COLO668 (cell line): ENCODE measurements around the gene PAPOLB.

ENCODE experiments used
- DNase-seq: peaks from one replicate; lab custom pipeline; 2025; ENCODE audit not compliant: unreplicated experiment; lab: John Stamatoyannopoulos, UW

The PAPOLB gene

DNA sequence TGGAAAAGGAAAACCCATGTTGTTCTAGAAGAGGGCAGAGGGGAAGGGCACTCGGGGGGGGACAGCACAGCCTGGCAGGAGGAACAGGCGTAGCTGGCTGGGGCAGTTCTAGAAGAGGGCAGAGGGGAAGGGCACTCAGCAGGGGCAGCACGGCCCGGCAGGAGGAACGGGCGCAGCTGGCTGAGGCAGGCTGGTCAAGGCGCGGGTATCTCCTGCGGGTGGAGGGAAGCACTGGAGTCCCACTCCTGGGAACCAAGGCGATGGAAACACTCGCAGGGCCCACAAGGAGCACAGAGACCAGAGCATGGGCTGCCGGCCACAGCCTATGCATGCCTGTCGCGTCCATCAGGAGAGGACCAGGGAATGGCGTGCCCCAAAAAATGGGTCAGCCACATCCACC lies 36.7 kb downstream of the PAPOLB start:
- no peak for DNase-seq

DNA sequence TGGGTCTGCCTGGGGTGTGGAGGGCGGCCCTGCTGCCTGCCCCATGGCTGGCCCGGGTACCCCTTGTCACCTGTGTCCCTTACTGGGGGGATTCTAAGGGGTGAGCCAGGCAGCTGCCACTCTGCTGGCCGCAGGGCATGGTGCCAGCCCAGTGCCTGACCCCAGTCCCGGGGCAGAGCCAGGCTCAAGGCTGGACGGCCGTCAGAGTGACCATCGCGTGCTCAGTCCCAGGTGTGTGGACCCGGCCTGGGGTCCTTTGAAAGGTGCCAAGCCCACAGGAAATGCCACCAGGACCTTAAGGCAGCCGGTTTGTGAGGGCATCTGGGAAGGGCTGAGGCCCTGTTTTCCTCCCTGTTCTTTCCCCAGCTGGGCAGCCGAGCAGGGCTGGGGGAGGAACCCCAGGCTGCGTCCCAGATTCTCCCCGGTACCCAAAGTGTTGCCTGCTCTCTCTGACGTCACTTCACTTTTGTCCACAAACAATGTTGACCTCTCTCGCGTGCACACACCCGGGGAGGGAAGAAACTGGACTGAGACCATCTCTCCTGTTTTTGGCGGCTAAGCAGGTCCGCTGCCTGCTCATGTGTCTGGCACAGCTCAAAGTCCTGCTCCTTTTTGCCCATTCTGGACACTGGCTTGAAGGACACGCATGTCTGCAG lies 37.6 kb downstream of the PAPOLB start:
- no peak for DNase-seq

DNA sequence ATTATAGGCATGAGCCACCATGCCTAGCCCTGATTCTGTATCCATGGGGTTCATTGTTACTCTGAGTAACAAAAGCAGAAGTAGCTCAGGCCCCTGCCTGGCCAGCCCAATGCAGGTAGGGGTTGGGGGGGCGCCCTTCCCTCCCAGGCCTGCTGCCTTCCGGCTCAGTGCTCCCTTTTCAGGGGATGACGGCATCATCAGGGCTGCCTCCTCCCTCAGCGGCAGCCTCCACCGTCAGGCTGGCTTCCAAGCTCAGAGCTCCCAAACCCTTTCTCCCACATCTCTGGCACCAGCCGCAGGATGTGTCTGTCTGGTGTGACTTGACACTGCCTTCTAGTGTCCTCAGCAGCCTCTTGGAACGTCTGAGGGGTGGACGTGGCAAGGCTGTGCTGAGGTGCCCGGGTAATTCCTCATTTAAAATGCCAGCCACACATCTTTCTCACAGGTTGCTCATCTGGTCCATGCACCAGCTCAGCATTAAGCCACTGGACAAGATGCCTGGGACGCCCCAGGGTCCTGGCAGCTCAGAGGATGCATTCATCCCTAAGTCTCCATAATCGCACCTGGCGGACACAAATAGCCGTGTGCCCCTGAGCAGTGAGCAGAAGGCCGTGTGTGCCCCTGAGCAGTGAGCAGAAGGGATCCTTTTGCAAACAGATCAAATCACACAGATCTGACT lies 38.2 kb downstream of the PAPOLB start:
- DNase-seq = no peak

DNA sequence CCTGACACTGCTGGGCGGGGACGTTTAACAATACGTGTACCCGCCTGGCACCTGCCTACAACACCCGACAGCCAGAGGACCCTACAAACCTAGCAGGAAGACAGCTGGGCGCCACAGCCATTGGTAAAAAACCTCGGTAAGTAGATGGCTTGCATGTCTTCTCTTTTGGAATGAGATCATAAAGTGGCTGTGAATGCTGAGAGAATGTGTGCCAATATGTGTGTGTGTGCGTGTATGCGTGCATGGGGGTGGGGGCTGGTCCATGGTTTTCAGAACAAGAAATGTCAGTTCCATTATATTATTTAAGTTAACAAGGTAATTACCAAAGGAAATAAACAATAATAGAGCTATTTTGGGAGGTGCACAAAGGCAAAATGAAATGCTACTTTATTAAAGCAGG lies 39.2 kb downstream of the PAPOLB start:
- no peak for DNase-seq

DNA sequence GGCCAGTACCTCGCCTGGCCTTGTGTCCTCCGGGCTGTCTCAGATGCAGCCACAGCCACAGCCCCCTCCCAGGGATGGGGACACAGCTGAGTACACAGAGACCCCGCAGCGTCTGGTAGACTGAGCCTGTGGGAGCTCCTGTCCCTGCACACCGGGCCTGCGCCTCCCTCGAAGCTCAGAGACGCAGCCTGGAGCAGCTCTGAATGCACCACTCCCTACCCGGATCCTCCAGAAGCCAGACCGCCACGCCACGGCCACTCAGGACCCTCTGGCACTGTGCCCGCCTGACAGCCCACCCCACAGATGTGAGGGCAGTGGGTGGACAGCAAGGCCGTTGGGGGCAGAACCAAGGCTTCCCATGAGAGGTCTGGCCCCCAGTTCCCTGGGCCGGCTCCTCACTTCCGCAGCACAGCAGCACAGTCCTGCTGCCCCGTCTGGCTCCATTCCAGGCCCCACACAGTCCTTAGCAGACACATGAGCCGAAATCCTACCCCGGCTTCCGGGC lies 40.8 kb downstream of the PAPOLB start:
- DNase-seq = no peak

DNA sequence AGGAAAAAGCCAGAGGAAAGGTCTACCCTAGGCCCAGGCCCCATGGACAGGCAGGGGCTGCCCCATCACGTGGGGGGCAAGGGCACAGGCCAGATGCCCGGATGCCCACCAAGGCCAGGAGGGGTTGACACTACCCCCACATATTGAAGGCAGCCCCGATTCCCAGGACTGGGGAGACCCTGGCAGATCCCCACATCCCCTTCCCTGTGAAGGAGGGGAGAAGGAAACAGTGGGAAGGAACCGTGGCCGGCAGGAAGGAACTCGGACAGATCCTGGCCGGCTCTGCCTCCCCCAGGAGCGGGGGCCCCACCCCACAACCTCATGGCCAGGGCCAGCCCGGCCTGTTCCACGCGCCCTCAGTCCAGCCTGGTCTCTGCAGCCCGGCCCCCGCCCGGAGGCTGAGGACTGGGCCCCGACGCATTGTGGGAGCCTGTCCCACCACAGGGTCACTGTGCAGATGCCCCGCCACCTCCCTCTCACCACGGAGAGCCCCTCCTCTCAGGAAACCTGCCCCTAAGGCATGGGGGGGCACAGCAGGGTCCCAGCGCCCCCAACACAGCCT lies 41.3 kb downstream of the PAPOLB start:
- DNase-seq = no peak

DNA sequence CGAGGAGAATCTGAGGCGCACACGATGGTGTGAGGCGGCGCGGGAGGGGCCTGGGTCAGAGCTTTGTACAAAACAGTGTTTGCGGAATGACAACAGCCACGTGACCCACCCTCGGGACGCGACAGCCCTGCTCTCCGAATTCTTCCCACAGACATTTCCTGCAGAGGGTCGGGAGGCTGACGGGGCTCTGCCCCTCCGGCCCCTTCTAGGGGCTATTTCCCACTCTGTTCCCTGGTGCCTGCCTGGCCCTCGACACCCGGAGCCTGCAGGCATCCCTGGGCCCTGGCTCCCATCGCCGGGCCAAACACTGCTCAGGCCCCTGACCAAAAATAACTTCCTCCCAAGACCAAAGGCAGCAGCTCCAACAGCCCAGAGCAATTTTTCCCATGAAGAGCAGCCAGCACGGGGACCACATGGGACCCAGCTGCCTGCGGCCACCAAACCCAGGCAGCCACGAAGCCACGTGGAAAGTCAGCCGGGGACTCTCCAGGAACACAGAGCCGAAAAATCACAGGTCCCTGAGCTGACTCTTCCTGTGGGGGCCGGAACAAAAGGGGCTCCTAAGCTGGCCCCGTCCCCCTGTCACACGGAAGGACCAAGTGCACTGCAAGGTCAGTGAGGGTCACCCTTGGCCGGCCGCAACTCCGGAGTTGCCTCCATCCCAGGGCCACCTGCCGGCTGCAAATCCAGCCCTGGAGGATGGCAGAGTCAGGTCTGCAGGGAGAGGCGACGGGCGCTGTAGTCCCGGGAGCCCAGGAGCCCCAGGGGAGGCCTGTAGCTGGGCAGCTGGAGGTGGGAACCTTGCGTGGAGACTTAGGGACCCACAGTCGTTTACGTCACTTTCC lies 42.0 kb downstream of the PAPOLB start:
- no peak for DNase-seq

DNA sequence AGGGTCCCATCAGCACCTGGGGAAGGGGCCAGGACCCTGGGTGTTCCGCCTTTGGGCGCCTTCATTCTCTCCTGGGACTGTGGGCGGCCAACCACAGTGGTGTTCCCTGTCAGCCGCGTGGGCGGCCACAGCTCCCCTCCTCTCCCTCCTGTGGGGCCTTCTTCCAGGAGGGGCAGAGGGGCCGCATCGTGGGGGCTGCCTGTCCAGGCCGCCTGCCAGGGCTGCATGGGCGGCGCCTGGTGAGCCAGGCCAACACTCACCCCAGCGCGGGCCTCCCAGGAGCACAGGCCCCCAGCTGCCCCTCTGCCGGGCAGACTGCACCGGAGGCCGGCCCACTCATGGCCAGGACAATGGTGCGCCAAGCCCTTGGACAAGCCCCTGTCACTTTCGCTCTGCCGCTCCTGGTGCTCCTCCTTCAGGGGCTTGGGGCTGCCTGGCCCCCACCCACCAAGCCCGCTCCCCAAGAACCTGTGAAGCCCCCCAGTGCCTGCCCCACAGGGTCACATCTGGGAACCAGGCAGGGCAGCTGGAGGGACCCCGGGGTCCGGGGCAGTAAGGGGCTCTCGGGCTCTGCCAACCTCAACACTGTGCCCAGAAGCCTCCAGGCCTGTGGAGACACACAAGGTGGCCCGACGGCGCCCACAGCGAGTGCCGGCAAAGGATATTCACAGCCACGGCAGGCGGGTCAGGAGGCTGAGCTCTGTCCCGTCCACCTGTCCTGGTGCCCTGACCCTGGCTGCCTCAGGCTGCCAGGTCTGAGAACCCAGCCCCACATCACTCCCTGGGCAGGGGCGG lies 43.6 kb downstream of the PAPOLB start:
- no peak for DNase-seq

DNA sequence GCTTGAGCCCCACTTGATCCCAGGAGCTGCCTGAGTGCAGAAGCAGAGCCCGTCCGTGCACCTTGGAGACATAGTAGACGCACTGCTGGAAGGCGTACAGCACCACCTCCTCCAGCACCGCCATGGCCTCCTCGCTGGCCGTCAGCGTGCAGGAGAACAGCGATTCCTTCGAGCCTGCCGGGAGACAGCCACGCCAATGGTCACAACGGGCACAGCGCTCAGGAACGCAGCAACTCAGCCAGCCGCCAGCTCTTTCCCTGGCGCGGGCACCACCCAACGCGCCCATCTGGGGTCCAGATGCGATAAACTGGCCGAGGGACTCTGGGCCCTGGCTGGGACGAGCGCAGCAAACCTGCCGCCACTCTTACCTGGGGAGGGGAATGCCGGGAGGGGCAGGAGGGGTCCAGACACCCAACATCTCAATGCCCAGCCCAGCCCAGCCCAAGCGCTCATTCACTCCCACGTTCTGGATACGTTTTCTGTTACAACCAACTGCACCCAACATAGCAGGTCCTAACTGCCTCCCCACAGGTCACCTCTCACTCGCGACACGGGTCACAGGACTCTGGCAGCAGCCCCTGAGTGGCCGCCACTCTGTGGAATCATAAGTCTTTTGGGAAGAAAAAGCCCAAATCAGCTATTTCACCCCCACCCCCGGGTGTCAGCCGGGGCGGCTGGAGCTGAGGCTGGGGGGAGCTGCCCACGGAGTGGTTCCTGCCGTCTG lies 44.5 kb downstream of the PAPOLB start:
- no peak for DNase-seq

DNA sequence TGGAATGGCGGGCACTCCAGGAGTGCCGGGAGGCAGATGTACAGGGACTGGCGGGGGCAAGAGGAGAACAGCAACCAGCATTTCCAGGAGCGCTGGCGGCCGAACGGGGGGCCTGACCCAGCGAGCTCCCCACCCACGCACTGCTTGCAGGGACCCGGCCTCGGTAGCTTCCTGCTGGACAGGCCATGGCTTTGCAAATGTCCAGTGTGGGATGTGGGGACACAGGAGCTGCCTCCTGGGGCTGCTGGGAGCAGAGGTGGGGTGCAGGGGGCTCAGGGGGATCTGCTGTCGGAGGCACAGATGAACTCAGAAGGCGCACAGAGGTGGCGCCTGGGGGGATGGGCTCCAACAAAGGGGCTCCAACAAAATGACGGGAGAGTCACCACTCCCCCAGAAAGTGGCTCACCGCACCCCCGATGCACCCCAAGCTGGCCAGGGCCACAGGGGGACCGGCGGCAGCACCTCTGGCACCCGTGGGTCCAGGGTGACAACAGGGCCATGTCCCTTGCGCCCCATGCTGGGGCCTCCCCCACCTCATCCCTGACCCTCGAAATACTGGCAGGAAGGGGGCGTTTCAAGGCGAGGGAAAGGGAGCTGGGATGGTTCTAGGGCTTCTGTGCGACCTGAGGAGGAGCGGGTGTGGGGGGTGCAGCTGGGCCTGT lies 45.3 kb downstream of the PAPOLB start:
- no peak for DNase-seq

DNA sequence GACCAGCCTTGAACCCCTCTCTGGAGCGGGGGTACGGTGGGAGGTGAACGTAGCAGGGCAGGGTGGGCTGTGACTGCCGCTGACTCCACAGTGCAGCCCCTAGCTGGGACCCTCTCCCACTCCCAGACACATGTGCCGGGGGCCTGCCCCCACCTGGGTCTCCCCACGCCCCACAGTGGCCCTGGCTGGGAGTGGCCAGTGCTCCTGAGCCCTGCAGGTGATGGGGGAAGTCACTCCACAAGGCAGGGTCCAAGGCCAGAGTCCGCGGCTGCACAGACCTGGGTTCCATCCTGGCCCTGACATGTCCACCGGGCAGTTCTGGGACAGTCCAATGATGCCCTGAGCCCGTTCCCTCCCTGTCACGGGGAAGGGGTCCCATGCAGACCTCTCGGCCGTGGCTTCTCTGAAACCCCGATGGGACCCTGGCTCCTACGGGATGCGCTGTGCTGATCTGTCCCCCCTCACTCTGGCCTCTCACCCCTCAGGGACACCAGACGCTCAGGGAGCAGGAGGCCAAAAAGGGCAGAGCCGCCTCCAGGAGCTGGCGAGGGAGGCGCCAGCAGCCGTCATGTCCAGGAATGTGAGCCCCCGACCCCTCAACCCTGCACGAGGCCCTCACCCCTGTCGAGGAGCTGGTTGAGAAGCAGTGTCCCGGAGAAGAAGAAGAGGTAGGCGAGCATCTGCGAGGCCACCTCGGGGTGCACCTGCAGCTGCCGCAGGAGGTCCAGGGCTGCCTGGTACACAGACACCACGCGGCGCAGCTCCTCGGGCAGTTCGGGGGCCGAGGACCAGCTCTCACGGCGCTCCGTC lies 46.0 kb downstream of the PAPOLB start:
- no peak for DNase-seq

DNA sequence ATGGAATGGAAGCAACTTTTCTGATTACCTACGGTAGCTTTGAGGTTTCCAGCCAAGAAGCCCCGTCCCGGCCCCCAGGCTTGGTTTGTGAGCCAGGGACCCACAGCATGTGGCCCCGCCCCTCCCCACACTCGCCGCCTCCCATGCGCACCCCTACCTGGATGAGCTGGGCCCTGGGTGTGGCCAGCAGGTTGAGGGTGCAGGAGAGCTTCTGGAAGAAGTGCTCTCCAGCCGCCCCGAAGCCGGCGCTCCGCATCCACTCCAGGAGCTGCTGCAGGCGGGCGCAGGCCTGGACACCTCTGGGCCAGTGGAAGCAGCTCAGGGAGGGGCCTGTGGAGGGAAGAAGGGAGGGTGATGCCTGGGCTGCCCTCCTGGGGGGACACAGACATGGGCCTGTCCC lies 46.7 kb downstream of the PAPOLB start:
- no peak for DNase-seq

DNA sequence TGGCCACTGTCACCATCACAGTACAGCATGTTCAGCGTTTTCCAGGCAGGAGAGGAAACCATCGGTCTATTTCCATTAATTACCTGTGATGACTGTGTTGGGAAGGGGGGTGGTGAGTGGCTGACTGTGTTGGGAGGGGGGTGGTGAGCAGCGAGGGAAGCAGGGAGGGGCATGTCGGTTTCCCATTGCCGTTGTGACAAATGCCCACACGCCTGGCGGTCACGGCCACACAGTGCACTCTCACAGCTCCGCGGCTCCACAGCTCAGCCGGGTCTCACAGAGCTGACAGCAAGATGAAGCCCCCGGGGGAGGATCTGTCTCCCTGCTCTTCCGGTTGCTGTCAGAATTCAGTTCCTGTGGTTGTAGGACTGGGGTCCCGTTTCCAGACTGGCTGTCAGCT lies 47.4 kb downstream of the PAPOLB start:
- no peak for DNase-seq

DNA sequence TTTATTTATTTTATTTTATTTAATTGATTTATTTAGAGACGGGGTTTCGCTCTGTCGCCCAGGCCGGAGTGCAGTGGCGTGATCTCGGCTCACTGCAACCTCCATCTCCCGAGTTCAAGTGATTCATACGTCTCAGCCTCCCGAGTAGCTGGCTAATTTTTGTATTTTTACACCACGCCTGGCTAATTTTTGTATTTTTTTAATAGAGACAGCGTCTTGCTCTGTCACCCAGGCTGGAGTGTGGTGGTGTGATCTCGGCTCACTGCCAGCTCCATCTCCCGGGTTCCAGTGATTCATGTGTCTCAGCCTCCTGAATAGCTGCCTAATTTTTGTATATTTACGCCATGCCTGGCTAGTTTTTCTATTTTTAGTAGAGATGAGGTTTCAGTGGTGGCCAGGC lies 52.2 kb downstream of the PAPOLB start:
- no peak for DNase-seq

DNA sequence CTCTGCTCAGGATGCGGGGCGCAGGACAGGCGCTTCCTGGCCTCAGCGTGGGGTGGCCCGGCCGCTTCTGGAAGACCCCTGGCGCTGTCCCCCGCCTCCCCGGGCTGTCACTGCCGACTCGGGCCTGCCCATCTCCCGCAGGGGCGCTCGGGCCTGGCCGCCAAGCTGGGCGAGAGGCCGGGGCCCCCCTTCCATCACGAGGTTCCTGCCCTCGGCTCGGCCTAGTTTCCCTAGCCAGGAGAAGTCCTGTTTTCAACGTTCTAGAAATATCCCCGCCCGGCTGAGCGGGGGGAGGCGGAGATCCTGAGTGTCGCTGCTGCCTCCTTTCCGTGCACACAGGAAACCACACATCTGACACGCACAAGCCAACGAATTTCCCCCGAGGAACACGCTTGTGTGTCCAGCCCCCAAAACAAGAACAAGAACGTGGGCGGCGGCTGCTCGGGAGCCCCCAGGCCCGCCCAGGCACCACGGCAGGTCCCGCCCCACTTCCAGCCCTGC lies 52.7 kb downstream of the PAPOLB start:
- DNase-seq = no peak

DNA sequence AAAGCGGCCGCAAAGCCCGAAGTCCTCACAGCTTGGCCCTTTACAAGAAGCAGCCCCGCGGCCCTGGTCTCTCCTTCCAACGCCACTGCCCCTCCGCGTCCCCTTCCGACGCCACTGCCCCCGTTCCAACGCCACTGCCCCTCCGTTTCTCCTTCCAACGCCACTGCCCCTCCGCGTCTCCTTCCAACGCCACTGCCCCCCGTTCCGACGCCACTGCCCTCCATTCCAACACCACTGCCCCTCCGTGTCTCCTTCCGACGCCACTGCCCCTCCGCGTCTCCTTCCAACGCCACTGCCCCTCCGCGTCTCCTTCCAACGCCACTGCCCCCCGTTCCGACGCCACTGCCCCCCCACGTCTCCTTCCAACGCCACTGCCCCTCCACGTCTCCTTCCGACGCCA lies 53.3 kb downstream of the PAPOLB start:
- DNase-seq = no peak

DNA sequence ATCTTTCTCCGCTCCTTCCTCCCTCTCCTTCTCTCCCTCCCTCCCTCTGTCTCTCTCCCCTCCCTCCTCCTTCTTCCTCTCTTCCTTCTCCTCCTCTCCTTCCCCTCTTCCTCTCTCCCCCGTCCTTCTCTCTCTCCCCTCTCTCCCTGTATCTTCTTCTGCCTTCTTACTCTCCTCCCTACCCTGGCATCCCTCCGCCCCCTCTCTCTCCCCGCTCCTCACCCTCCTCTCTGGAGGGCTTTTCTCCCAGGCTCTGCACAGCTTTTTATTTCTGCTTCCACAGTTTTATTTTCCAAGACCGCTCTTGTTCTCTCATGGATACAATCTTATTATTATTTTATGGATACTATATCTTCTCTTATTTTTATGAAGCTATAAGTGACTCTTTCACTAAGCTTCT lies 53.8 kb downstream of the PAPOLB start:
- no peak for DNase-seq
